Stimulated activated CD4-positive, alpha-beta T cell treated with anti-CD3 and anti-CD28 coated beads, TNF-alpha, amount 100 ng/mL, for 48 hours (primary cell): ENCODE results near the gene ADARB2.

Experiments used
- DNase-seq, 3 donors: peaks; one replicate each; pipeline ENCODE4 v3.0.0-alpha.2; 2020; ENCODE audit warnings: low read depth in 3 of 3

Gene ADARB2

DNA sequence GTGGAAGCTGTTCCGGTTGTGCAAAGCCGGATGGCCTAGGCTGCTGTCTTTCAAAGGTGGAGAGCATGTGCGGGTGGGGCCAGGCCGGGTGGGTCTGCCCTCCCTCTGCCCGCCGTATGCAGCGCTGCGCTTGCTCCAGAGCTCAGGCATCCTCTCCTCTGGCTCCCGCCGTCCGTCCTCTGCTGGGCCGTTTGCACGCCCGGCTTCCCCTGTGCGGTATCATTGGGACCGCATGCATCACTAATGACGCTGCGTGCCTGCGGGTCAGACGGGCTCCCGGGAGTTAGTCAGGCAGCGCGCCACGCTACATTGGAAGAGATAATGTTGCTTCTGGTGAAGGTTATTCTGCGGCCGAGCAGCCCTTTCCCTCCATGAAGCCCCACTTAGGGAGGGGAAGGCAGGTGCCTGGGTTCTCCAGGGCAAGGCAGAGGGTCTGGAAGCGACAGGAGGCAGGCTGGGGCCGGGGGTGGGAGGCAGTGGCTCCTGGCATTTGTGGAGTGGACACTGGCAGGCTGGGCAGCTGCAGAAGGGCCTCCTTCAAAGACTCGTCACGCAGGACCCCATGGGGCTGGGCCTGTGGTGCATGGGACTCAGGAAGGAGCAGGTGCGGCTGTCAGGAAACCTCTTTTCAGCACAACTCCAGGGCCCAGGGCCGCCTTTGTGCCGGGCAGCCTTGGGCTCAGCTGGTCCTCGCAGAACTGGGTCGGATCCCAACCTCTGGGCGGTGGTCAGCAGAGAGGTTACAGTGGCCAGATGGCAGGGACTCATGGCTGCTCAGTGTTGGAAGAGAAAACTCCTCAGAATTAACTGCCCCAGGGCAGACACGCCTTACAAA, 362.6 kb downstream of the ADARB2 start:
- no peak for DNase-seq

- DNase-seq: no peak
Measured at GRCh38 chr10:1373287-1373686, 364.0 kb downstream of the ADARB2 start.

- no peak for DNase-seq
Measured at GRCh38 chr10:1372212-1372611, 365.1 kb downstream of the ADARB2 start.

GRCh38 chr10:1370298-1370697, 367.0 kb downstream of the ADARB2 start:
- no peak for DNase-seq

GRCh38 chr10:1369665-1370064, 367.7 kb downstream of the ADARB2 start:
- DNase-seq: no peak

DNA sequence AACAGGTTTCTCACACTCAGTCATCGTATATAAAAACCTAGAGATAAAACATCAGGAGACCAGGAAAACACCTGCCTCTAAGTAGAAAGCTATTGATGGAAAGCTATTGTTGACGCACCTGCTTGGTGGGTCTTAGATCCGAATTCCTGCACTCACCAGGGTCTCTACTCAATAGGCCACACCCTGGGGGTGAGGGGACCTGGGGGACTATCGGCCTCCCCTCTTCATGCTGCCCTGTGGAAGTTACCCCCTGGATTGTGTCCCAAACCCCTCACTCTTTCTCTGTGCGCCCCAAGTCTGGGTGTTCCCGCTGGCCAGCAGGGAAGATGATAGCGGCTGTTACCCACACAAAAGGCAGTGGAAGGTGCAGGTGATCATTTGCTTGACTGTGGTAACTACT, 368.1 kb downstream of the ADARB2 start:
- no peak for DNase-seq

GRCh38 chr10:1368842-1369171, 368.5 kb downstream of the ADARB2 start:
- DNase-seq: peak in 2 of 3 donors; percentile 17 to 24

DNA sequence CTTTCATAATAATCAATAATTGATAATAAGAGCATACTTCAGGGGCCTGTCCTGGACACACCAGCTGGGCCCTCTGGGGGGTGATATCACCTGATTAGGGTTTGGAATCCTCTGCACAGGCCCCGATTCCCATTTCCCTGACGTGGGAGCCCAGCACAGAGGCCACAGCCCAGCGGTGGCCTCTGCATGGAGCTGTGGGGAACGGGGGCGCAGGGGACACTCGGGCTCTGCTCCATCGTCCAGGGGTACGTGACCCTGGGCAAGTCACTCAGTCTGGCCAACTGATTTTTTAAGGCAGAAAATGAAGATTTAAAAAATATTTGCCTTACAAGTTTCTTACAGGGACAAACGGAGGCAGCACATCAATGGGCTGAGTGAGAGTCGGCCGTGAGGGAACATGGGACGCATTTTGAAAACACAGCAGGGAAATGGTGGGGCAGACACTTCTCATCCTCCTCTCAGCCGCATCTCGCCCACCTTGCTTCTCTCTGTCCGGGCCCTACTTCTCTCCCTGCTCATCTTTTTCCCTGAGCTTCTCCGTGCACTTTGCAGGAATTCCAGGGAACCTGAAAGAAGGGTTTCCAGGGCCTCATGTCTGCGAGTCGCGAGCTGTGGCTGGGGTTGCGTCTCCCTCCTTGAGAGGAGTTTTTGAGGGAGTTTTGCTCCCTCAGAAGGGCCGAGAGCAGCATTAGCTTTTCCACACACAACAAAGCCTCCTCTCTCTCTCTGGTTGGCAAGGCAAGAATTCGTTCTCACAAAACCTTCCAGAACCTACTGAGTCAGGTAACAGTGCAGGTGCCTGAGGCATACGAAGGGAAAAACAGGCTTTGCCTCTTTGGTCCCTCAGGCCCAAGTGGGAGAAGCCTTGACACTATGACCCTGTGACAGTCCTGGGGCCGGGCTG, 369.1 kb downstream of the ADARB2 start:
- DNase-seq: no peak

DNA sequence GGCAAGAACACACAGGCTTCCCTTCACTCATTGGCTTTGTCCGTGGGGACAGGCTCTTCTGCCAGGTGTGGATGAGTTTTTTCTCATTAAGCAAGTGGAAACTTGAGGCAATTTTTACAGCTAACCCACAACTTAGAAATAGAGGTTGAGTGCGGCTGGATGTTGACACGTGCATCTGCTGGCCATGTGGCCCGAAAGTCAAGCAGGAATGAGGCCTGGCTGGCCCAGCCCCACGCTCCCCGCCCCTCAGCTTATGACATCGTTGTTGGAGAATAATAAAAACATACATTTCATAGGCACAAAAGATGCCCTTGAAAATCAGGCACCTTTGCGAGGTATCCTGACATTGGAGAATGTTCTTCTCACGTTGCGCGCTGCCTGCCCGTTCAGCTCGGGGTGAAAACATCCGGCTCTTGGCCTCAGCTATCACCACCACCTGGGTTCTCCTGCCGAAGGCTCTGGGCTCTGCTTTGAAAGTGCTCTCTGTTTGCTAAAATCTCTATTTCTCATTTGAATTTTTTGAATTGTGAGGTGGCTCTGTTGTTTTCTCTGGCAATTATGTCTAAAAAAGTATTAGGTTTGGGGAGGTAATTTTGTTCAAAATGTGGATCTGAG, 370.4 kb downstream of the ADARB2 start:
- DNase-seq: no peak

- no peak for DNase-seq
Measured at GRCh38 chr10:1366322-1366691, 371.0 kb downstream of the ADARB2 start.

- no peak for DNase-seq
Measured at GRCh38 chr10:1365540-1366321, 371.6 kb downstream of the ADARB2 start.

- no peak for DNase-seq
Measured at GRCh38 chr10:1364151-1364910, 373.0 kb downstream of the ADARB2 start.

DNA sequence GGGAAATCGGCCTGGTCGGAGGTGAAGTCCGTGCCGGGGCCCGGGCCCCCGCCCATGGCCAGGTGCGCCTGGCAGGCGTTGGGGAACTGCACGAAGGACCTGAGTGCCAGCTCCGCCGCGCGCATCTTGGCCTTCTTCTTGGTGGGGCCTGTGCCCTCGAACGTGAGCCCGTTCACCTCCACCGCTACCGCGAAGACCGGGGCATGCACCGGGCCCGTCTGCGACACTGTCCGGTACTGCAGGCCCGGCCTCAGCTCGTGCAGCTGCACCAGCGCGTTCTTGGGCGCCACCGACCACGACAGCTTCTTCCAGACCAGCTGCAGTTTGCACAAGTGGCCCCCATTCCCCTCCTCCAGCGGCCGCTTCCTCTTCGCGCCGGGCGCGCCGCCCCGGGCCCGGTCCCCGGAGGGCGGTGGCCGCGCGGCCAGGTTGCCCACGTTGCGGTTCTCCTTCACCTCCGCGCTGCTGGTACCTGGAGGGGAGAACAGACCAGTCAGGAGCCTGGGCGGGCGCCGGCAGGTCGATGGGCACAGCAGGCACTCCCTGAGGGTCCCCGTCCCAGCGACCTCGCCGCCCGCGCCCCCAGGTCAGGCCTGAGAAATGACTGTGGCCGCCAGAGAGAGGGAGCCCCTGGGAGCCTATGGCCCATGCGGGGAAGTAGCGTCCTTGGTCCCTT, 373.7 kb downstream of the ADARB2 start:
- DNase-seq: no peak

DNA sequence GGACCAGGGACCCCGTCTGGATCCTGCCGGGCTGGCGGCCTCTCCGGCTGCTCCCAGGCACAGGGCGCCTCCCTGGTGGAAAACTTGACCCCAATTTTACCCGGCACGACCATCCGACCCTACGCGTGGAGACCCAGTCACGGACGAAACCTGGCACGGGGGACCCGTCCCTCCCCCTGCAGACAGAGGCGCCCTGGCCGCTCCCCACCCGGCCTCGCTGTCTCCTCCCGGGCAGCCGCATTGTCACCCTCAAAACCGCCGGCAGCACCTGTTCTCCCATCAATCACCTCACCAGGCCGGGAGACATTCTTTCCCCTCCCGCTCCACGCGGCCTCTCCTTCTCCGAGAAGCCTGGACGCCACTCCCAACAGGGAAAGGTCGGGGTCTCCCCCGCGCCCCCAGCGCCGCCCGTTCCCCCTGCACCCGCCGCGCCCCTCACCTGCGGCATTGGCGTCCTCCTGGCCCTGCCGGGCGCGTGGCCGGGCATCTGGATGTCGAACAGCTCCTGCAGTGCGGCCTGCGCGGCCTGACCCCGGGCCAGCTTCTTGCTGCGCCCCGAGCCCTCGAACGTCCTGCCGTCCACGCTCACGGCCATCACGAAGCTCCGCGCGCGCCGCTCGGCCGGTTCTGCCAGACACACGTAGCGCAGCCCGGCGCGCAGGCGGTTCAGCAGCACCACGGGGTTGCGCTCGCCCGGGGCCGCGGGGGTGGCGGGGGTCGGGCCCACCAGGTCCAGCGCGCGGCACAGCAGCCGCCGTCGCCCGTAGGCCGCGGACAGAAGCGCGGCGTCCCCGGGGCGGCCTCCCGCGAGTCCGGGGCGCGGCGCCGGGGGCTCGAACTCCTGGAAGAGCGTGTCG, 374.5 kb downstream of the ADARB2 start:
- no peak for DNase-seq

GRCh38 chr10:1361411-1362105, 375.8 kb downstream of the ADARB2 start:
- DNase-seq: no peak

DNA sequence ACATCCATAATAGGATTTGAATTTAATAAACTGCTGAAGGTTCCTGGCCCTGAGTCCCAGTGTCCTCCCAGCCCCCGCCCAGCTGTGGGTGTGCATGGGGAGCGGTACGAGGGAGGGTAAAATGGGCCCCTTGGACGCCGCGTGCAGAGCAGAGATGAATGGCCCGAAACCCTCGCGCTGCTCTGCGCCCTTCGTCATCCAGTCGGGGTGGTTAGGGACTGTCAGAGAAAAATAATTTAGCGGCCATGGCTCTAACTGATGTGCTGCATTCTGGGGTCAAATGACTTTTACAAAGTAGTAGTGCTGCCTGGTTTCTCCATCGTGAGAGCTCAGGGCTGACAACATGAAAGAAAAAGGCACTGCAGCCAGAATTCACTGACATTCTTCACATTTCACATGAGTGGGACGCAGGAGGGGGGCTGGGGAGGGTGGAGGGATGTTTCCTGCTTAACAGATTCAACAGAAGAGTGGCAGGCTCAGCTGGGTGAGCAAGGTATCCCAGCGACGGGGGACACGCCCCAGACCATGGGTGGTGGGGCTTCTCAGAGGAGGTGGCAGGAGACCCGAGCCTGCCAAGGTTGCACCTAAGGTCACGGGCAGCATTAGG, 376.7 kb downstream of the ADARB2 start:
- no peak for DNase-seq

DNA sequence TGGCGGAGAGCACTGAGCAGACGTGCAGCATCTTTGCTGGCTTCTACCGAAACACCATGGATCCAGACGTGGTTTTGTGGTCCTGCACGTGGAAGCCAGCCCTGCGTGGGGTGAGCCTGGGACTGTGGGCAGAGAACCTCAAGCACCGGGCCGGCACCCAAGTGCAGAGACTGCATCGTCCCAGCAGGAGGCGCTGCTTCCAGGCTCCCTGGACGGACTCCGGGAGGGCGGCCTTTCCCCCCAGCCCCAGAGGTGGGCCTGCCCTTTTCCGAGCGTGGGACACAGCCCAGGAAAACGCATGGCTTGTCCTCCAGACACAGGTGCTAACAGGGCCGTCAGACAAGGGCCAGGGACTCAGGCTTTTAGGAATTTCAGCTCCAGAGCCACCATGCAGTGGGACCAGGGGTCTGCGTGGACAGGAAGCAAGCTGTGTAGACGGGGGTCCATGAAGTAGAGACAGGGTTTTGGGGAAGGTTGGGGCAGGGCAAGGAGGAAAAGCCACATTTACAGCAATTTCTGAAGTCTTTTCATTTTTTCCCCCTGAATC, 377.2 kb downstream of the ADARB2 start:
- no peak for DNase-seq

DNA sequence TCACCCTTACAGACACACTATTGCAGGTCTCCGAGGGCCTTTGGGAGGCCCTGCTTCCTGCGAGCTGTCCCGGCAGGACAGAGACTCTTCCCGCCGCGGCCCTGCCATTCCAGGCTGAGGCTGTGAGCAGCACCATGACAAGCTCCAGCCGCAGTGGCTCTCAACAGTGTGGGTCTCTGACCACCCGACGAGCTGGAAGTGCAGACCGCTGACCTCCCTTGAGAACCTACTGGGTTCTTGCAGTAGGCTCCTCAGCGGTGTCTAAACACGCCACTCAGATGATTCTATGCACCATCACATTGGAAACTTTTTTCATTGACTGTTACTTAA, 377.7 kb downstream of the ADARB2 start:
- no peak for DNase-seq
